ENCODE data around the gene LHFPL6. TPM values are rescaled to one million over a fixed set of nuclear protein-coding genes. Genes with fewer than 3 reads are reported as not detected.

LHFPL6 gene
- polyA plus RNA-seq, 1 donor = 31.4 TPM

GRCh38 chr13:39596176-39596575, 6.8 kb downstream of the LHFPL6 start:
- no peak for DNase-seq

GRCh38 chr13:39590466-39591036, 12.4 kb downstream of the LHFPL6 start:
- DNase-seq = no peak

- DNase-seq = no peak
These were observed 14.6 kb downstream of the LHFPL6 start for GRCh38 chr13:39588384-39588783.

- no peak for DNase-seq
These were observed 15.1 kb downstream of the LHFPL6 start for GRCh38 chr13:39587939-39588338.

GRCh38 chr13:39586958-39587605, 15.9 kb downstream of the LHFPL6 start:
- DNase-seq = no peak

- DNase-seq = no peak
These were observed 16.8 kb downstream of the LHFPL6 start for GRCh38 chr13:39586151-39586550.

GRCh38 chr13:39585219-39585618, 17.8 kb downstream of the LHFPL6 start:
- DNase-seq = no peak

- DNase-seq = no peak
These were observed 22.0 kb downstream of the LHFPL6 start for GRCh38 chr13:39580881-39581575.

GRCh38 chr13:39578821-39579291, 24.1 kb downstream of the LHFPL6 start:
- no peak for DNase-seq

GRCh38 chr13:39577838-39578491, 25.0 kb downstream of the LHFPL6 start:
- DNase-seq = no peak

- DNase-seq = no peak
These were observed 25.8 kb downstream of the LHFPL6 start for GRCh38 chr13:39577203-39577602.

- no peak for DNase-seq
These were observed 27.3 kb downstream of the LHFPL6 start for GRCh38 chr13:39575641-39576238.

- DNase-seq = no peak
These were observed 31.4 kb downstream of the LHFPL6 start for GRCh38 chr13:39571502-39572092.

GRCh38 chr13:39567569-39567968, 35.4 kb downstream of the LHFPL6 start:
- DNase-seq = no peak

GRCh38 chr13:39566216-39566869, 36.6 kb downstream of the LHFPL6 start:
- no peak for DNase-seq

- no peak for DNase-seq
These were observed 37.7 kb downstream of the LHFPL6 start for GRCh38 chr13:39565036-39565949.

- DNase-seq = no peak
These were observed 39.6 kb downstream of the LHFPL6 start for GRCh38 chr13:39563470-39563735.

GRCh38 chr13:39561971-39562370, 41.0 kb downstream of the LHFPL6 start:
- no peak for DNase-seq

GRCh38 chr13:39559847-39560246, 43.1 kb downstream of the LHFPL6 start:
- no peak for DNase-seq

- no peak for DNase-seq
These were observed 45.6 kb downstream of the LHFPL6 start for GRCh38 chr13:39557285-39557955.

Data from left kidney (tissue), 2 donors.